GM12872 (cell line): Measurements from ENCODE around the gene CAMTA1.

Experiments used
- CTCF ChIP-seq: IDR thresholded peaks from 3 replicates; pipeline ENCODE4 v1.5.1; 2011; ENCODE audit warnings: low read depth, mild to moderate bottlenecking, low read length, moderate library complexity; ENCODE audit not compliant: insufficient read depth

Gene CAMTA1

GRCh38 chr1:6955357-6956094 is 170.3 kb downstream of the CAMTA1 start:
- no peak for TF ChIP-seq CTCF

- no peak for TF ChIP-seq CTCF
Measured at GRCh38 chr1:6956488-6957159, 171.4 kb downstream of the CAMTA1 start.

- TF ChIP-seq CTCF = no peak
Measured at GRCh38 chr1:6957341-6957740, 172.1 kb downstream of the CAMTA1 start.

GRCh38 chr1:6958407-6959030 is 173.3 kb downstream of the CAMTA1 start:
- TF ChIP-seq CTCF = no peak

GRCh38 chr1:6959491-6959890 is 174.2 kb downstream of the CAMTA1 start:
- TF ChIP-seq CTCF = no peak

GRCh38 chr1:6960291-6960811 is 175.1 kb downstream of the CAMTA1 start:
- no peak for TF ChIP-seq CTCF

- no peak for TF ChIP-seq CTCF
Measured at GRCh38 chr1:6960860-6961259, 175.6 kb downstream of the CAMTA1 start.
